H1 (cell line): ENCODE measurements around the gene LTBP3. TPM values are rescaled to one million over a fixed set of nuclear protein-coding genes. Genes with fewer than 3 reads are reported as not detected.
A peak's percentile ranks its signal among the peaks of the same experiment; 100 is the strongest.

ENCODE experiments used
- CTCF ChIA-PET: fragments of 300-600 bp; sonication (Branson Sonifier 250); formaldehyde crosslinking; loops from one replicate; lab custom pipeline; 2021; ENCODE audit not compliant: partially characterized antibody; lab: Charles Lee
- POLR2A ChIA-PET: fragments of 300-600 bp; sonication (Branson Sonifier 250); formaldehyde crosslinking; loops from one replicate; lab custom pipeline; 2021; ENCODE audit warnings: inconsistent platforms; ENCODE audit not compliant: partially characterized antibody; lab: Charles Lee
- DNase-seq, 2 experiments: peaks; one replicate each; pipeline versions ENCODE4 v3.0.0 to v3.0.0-alpha.2; 2010 to 2022; ENCODE audit warnings: low spot score in 2 of 2, low read depth in 1 of 2, mixed read lengths in 1 of 2
- FAIRE-seq: peaks from 2 replicates; lab custom pipeline; 2011; peaks lifted over from hg19 to GRCh38; lab: Jason Lieb, UNC
- H2AFZ ChIP-seq: 2 replicates; pipeline ENCODE4 v1.8.1; 2012; ENCODE audit warnings: low read length, inconsistent platforms
- H2AK5ac ChIP-seq: 2 replicates; pipeline ENCODE4 v1.6.1; 2013; ENCODE audit warnings: low read depth, low read length
- H2BK120ac ChIP-seq: replicated peaks from 2 replicates; pipeline ENCODE3; 2013; ENCODE audit warnings: low read depth, low read length, inconsistent platforms
- H2BK12ac ChIP-seq: 2 replicates; pipeline ENCODE4 v1.6.1; 2013; ENCODE audit warnings: low read depth, low read length
- H2BK15ac ChIP-seq: 2 replicates; pipeline ENCODE4 v1.6.1; 2013; ENCODE audit warnings: low read length
- H2BK20ac ChIP-seq: 2 replicates; pipeline ENCODE4 v1.6.1; 2013; ENCODE audit warnings: low read length
- H2BK5ac ChIP-seq: 2 replicates; pipeline ENCODE4 v1.6.1; 2013; ENCODE audit warnings: low read depth, low read length
- H3K14ac ChIP-seq: 2 replicates; pipeline ENCODE4 v1.6.1; 2013; ENCODE audit warnings: inconsistent platforms; ENCODE audit not compliant: insufficient read length
- H3K18ac ChIP-seq: 2 replicates; pipeline ENCODE4 v1.6.1; 2013; ENCODE audit warnings: low read length; ENCODE audit errors: extremely low read depth
- H3K23ac ChIP-seq: 2 replicates; pipeline ENCODE4 v1.6.1; 2013; ENCODE audit warnings: inconsistent platforms; ENCODE audit not compliant: insufficient read length
- H3K23me2 ChIP-seq: 2 replicates; pipeline ENCODE4 v1.6.1; 2013; ENCODE audit warnings: low read depth, low read length
- H3K27ac ChIP-seq: 2 replicates; pipeline ENCODE4 v1.6.1; 2011; ENCODE audit warnings: low read depth, low read length, inconsistent platforms
- H3K27me3 ChIP-seq, 4 experiments: replicated peaks in 1 of 4; 1 replicate in 1 of 4; 2 replicates in 3 of 4; pipeline versions ENCODE4 v1.6.1 to v1.8.1; 2011 to 2013; ENCODE audit warnings: low read length in 3 of 4, mild to moderate bottlenecking in 3 of 4, inconsistent platforms in 2 of 4, mixed read lengths in 2 of 4, moderate library complexity in 1 of 4; ENCODE audit not compliant: control insufficient read depth in 3 of 4, insufficient read depth in 3 of 4; ENCODE audit errors: extremely low read depth in 1 of 4
- H3K36me3 ChIP-seq, 4 experiments: 2 replicates each; pipeline versions ENCODE4 v1.6.1 to v1.8.1; 2011 to 2013; ENCODE audit warnings: mild to moderate bottlenecking in 4 of 4, low read length in 3 of 4, moderate library complexity in 2 of 4, control low read depth in 1 of 4, inconsistent platforms in 1 of 4; ENCODE audit not compliant: insufficient read depth in 4 of 4, control insufficient read depth in 2 of 4
- H3K4ac ChIP-seq: replicated peaks from 2 replicates; pipeline ENCODE3; 2013; ENCODE audit warnings: low read length, low read depth, mixed read lengths, inconsistent platforms; ENCODE audit not compliant: insufficient read length
- H3K4me1 ChIP-seq, 4 experiments: replicated peaks in 1 of 4; 1 replicate in 1 of 4; 2 replicates in 3 of 4; pipeline versions ENCODE4 v1.6.1 to v1.8.1; 2011 to 2013; ENCODE audit warnings: low read length in 3 of 4, inconsistent platforms in 2 of 4, mixed read lengths in 1 of 4; ENCODE audit not compliant: insufficient read depth in 4 of 4, control insufficient read depth in 3 of 4
- H3K4me2 ChIP-seq, 2 experiments: 2 replicates each; pipeline versions ENCODE4 v1.6.1 to v1.8.1; 2011 to 2013; ENCODE audit warnings: low read depth in 2 of 2, low read length in 2 of 2, control low read depth in 1 of 2, inconsistent platforms in 1 of 2, mild to moderate bottlenecking in 1 of 2; ENCODE audit not compliant: insufficient read depth in 1 of 2
- H3K4me3 ChIP-seq, 4 experiments: fragments of 200-600, 300-600 bp in 1 of 4; sonication (generic), shearing (Covaris generic), sonication (Bioruptor Twin) in 1 of 4; 2 replicates each; pipeline versions ENCODE4 v1.5.1 to v1.8.1; 2011 to 2016; ENCODE audit warnings: low read length in 4 of 4, low read depth in 3 of 4, control low read depth in 2 of 4, inconsistent platforms in 2 of 4, mild to moderate bottlenecking in 2 of 4, mixed read lengths in 1 of 4, moderate library complexity in 1 of 4; ENCODE audit not compliant: insufficient read depth in 2 of 4; ENCODE audit errors: extremely low read depth in 1 of 4
- H3K56ac ChIP-seq: replicated peaks from 2 replicates; pipeline ENCODE3; 2013; ENCODE audit warnings: low read depth, mild to moderate bottlenecking, mixed read lengths, low read length, inconsistent platforms; ENCODE audit not compliant: insufficient read length
- H3K79me1 ChIP-seq: 2 replicates; pipeline ENCODE4 v1.6.1; 2013; ENCODE audit warnings: low read depth, low read length, control low read depth
- H3K79me2 ChIP-seq, 2 experiments: 2 replicates each; pipeline versions ENCODE4 v1.6.1 to v1.8.1; 2012 to 2013; ENCODE audit warnings: low read length in 2 of 2, mild to moderate bottlenecking in 2 of 2, inconsistent platforms in 1 of 2; ENCODE audit not compliant: insufficient read depth in 2 of 2, control insufficient read depth in 1 of 2
- H3K9ac ChIP-seq, 4 experiments: replicated peaks in 1 of 4; 1 replicate in 1 of 4; 2 replicates in 3 of 4; pipeline versions ENCODE4 v1.6.1 to v1.8.1; 2011 to 2013; ENCODE audit warnings: low read depth in 3 of 4, low read length in 3 of 4, control low read depth in 2 of 4, mild to moderate bottlenecking in 2 of 4, moderate library complexity in 2 of 4, inconsistent platforms in 1 of 4; ENCODE audit errors: extremely low read depth in 1 of 4
- H3K9me3 ChIP-seq, 2 experiments: 2 replicates each; pipeline versions ENCODE4 v1.6.1 to v1.8.1; 2012 to 2013; ENCODE audit warnings: mild to moderate bottlenecking in 2 of 2, moderate library complexity in 2 of 2, control low read depth in 1 of 2, inconsistent platforms in 1 of 2, low read depth in 1 of 2, low read length in 1 of 2, mixed read lengths in 1 of 2; ENCODE audit not compliant: insufficient read depth in 2 of 2
- H4K20me1 ChIP-seq, 2 experiments: replicated peaks in 1 of 2; 2 replicates each; pipeline versions ENCODE3 to v1.8.1; 2011 to 2013; ENCODE audit warnings: inconsistent platforms in 2 of 2, low read length in 2 of 2, mild to moderate bottlenecking in 1 of 2; ENCODE audit not compliant: insufficient read depth in 2 of 2, control insufficient read depth in 1 of 2
- H4K5ac ChIP-seq: 2 replicates; pipeline ENCODE4 v1.6.1; 2013; ENCODE audit warnings: low read length, low read depth, mixed read lengths, inconsistent platforms; ENCODE audit not compliant: insufficient read length
- H4K8ac ChIP-seq: 2 replicates; pipeline ENCODE4 v1.8.0; 2013; ENCODE audit warnings: mild to moderate bottlenecking, moderate library complexity, low read length, inconsistent platforms; ENCODE audit not compliant: insufficient read depth; ENCODE audit errors: extremely low read depth
- H4K91ac ChIP-seq: replicated peaks from 2 replicates; pipeline ENCODE3; 2013; ENCODE audit warnings: low read length, mixed read lengths, inconsistent platforms; ENCODE audit not compliant: insufficient read length
- FOSL1 ChIP-seq: IDR thresholded peaks from 2 replicates; pipeline ENCODE4 v1.6.1; 2011; ENCODE audit warnings: mild to moderate bottlenecking, low read depth, low read length, moderate library complexity; ENCODE audit not compliant: insufficient read depth
- GTF2F1 ChIP-seq: IDR thresholded peaks from 2 replicates; pipeline ENCODE4 v1.6.1; 2012; ENCODE audit warnings: low read depth, low read length, improper control_type of control experiment, borderline replicate concordance
- JUN ChIP-seq: IDR thresholded peaks from 2 replicates; pipeline ENCODE4 v1.6.1; 2011; ENCODE audit warnings: low read depth, mild to moderate bottlenecking, improper control_type of control experiment, low read length
- KDM4A ChIP-seq: IDR thresholded peaks from one replicate; pipeline ENCODE4 v1.7.1; 2012; ENCODE audit warnings: low read depth, mild to moderate bottlenecking, moderate library complexity, low read length, inconsistent platforms; ENCODE audit not compliant: severe bottlenecking
- PHF8 ChIP-seq: fragments of 200-600 bp; sonication (generic); conservative IDR thresholded peaks from 2 replicates; pipeline ENCODE4 v1.7.1; 2012; ENCODE audit warnings: low read depth, mild to moderate bottlenecking, inconsistent platforms, low read length, moderate library complexity
- RAD21 ChIP-seq, 2 experiments: IDR thresholded peaks in 1 of 2; conservative IDR thresholded peaks in 1 of 2; 2 replicates each; pipeline ENCODE4 v1.6.1; 2011; ENCODE audit warnings: low read depth in 2 of 2, low read length in 2 of 2, improper control_type of control experiment in 1 of 2, inconsistent platforms in 1 of 2, mild to moderate bottlenecking in 1 of 2, moderate library complexity in 1 of 2
- TAF7 ChIP-seq: optimal IDR thresholded peaks from 2 replicates; pipeline ENCODE3; 2011; ENCODE audit warnings: low read depth, mild to moderate bottlenecking, inconsistent platforms, low read length, moderate library complexity, borderline replicate concordance
- YY1 ChIP-seq: IDR thresholded peaks from 2 replicates; pipeline ENCODE4 v1.6.1; 2011; ENCODE audit warnings: low read depth, mild to moderate bottlenecking, low read length
- WGBS, 2 experiments: shearing (Covaris generic) in 1 of 2; methylation state at CpG; one replicate each; pipeline versions ENCODE4 v1.1.6 to v1.1.7; 2013 to 2015; ENCODE audit warnings: low lambda C conversion rate in 2 of 2, mixed read lengths in 2 of 2, inconsistent platforms in 1 of 2, low coverage in 1 of 2, missing lambda C conversion rate in 1 of 2; ENCODE audit not compliant: insufficient replicate concordance in 2 of 2, insufficient coverage in 1 of 2, insufficient read length in 1 of 2; ENCODE audit errors: extremely low coverage in 1 of 2, missing lambda C conversion rate in 1 of 2; 5-methylcytosine and 5-hydroxymethylcytosine counted together
- polyA plus RNA-seq, 7 experiments: library from polyadenylated mRNA; depleted of rRNA in 3 of 7; stranded (reverse) in 5 of 7; unstranded in 2 of 7; fragments of >200 nt in 5 of 7; fragments of 200-250 nt in 2 of 7; gene quantifications; 1 replicate in 5 of 7; 2 replicates in 1 of 7; 4 replicates in 1 of 7; pipeline versions ENCODE4 v1.2.1 to v1.2.3, GENCODE V29; 2011 to 2013; ENCODE audit warnings: missing spikeins in 2 of 7, mixed read lengths in 2 of 7
- total RNA-seq: library from RNA; stranded (reverse); fragmentation: NEBNext Ultra II Directional; extraction: Animal tissue kit (Norgen Biotek cat#: 25700); gene quantifications from 2 replicates; pipeline ENCODE4 v1.2.1, GENCODE V29; 2021
- TF ChIP-seq, protein P1 (sequence below): IDR thresholded peaks from 2 replicates; pipeline ENCODE4 v1.6.1; 2012; ENCODE audit warnings: inconsistent platforms
- TF ChIP-seq, protein P2 (sequence below): IDR thresholded peaks from 2 replicates; pipeline ENCODE4 v1.6.1; 2012; ENCODE audit warnings: inconsistent platforms

The LTBP3 gene
- total and polyA plus RNA-seq, 2 of the 8 experiments (the other 6 are each of a cell fraction or from before 2014, with no cell fraction given), result 12.8 to 17.8 TPM

DNA sequence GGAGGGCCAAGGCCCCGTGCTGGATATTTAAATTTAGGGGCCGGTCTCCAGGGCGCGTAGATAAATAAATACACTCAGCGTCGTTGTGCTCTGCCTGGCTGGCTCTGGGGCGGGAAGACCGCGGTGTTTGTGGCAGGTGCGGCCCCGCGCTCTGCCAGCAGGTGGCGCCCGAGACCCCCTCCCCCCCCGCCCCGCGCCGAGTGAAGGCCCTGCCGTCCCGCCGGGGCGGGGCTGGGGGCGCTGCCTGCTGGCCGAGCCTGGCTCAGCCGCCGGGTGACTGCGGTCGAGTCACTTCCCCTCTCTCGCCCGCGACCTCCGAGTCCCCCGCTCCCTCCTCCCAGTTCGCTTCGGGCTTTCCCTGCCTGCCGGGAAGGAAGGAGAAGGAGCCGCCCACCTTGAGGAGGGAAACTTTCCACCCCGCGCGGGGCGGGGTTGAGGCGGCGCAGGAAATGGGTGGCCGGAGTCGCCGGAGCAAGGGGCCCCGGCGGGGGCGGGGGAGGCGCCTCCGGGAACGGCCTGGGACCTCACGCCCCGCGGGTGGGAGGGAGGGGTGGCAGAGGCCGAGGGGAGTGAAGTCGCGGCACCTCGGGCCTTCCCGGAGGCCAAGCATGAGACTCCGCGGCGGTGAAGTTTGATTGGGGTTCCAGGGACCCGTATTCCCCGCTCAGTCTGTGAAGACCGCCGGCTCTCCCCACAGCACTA, 16.1 kb upstream of the LTBP3 start:
- H4K5ac ChIP-seq, result no peak overlapping the region
- peak overlapping the region; percentile 20 to 63 (median 40); a peak in 7 of 8 replicates for H3K4me3 ChIP-seq
- no peaks in the 10 kb centered on the region for H3K36me3 ChIP-seq
- CTCF ChIA-PET, result interaction anchor here (1.2 to 16.3 kb wide), 10 partner anchors 13 to 73 kb away, joined by 3 to 284 read pairs (median 35); partner anchors contain the start of genes KCNK7, LTBP3 and PCNX3
- H3K56ac ChIP-seq, result no peak overlapping the region
- no peak overlapping the region for H3K27ac ChIP-seq
- H3K79me2 ChIP-seq, result peaks cover 0 to 11% of the 10 kb centered on the region in 2 experiments; a peak in 1 of 4 replicates
- H2AK5ac ChIP-seq, result no peak overlapping the region
- H3K23me2 ChIP-seq, result peaks cover 14% of the 10 kb centered on the region; the same call in 1 of the 2 replicates
- H3K4ac ChIP-seq, result no peak overlapping the region
- peak overlapping the region in 1 of 4 experiments; percentile 53; a peak in 1 of 7 replicates for H3K9ac ChIP-seq
- H3K4me2 ChIP-seq, result peak overlapping the region; percentile 72 to 81
- peaks cover 8 to 39% (median 28%) of the 10 kb centered on the region in 4 experiments for H3K27me3 ChIP-seq
- no peak overlapping the region for H4K91ac ChIP-seq
- H3K9me3 ChIP-seq, result no peaks in the 10 kb centered on the region
- no peak overlapping the region for H3K23ac ChIP-seq
- FAIRE-seq (no peak), DNase-seq (peak; percentile 72 to 84)
- peaks cover 13 to 32% (median 20%) of the 10 kb centered on the region in 4 experiments for H3K4me1 ChIP-seq
- no peak overlapping the region for H3K14ac ChIP-seq
- H2BK15ac ChIP-seq, result no peak overlapping the region; the same call in 1 of the 2 replicates
- H2BK5ac ChIP-seq, result no peak overlapping the region
- H2AFZ ChIP-seq, result no peak overlapping the region
- no peak overlapping the region for H2BK120ac ChIP-seq
- no peak overlapping the region for H2BK12ac ChIP-seq
- peak overlapping the region; percentile 31; the same call in 1 of the 2 replicates for H4K8ac ChIP-seq
- POLR2A ChIA-PET, result interaction anchor here (2.2 to 3.7 kb wide), 7 partner anchors 11 to 44 kb away, joined by 6 to 36 read pairs (median 19); no protein-coding TSS in a partner anchor
- peaks cover 15 to 21% of the 10 kb centered on the region in 2 experiments for H4K20me1 ChIP-seq
- H3K18ac ChIP-seq, result no peak overlapping the region
- H2BK20ac ChIP-seq, result no peak overlapping the region
- H3K79me1 ChIP-seq, result no peaks in the 10 kb centered on the region
- 1% methylated on average over 19 of the region's 67 CpGs; no CpG with 5 or more reads in 1 of the 2 experiments for WGBS, 2 experiments
- TF ChIP-seq, protein P1, sequence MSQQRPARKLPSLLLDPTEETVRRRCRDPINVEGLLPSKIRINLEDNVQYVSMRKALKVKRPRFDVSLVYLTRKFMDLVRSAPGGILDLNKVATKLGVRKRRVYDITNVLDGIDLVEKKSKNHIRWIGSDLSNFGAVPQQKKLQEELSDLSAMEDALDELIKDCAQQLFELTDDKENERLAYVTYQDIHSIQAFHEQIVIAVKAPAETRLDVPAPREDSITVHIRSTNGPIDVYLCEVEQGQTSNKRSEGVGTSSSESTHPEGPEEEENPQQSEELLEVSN, result peak; percentile 72
- TF ChIP-seq JUN, result no peak
- no peak for TF ChIP-seq FOSL1
- TF ChIP-seq PHF8, result no peak
- no peak for TF ChIP-seq YY1
- peak; percentile 42 for TF ChIP-seq TAF7
- no peak for TF ChIP-seq GTF2F1
- TF ChIP-seq, protein P2, sequence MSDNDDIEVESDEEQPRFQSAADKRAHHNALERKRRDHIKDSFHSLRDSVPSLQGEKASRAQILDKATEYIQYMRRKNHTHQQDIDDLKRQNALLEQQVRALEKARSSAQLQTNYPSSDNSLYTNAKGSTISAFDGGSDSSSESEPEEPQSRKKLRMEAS, result peak; percentile 42; the same call in 1 of the 2 replicates
- TF ChIP-seq RAD21 (IDR thresholded peaks at IDR 0.05 in 1 of 2, conservative IDR thresholded peaks at IDR 0.05 in 1 of 2; ENCODE audit: low read depth in 2 of 2, low read length in 2 of 2), result peak; percentile 17 to 49; a peak in 3 of 4 replicates
- TF ChIP-seq KDM4A, result peak; percentile 60
